NCI-H1105 (cell line): ENCODE data around the gene TTC14.

Experiments
- DNase-seq: peaks from one replicate; lab custom pipeline; 2025; lab: John Stamatoyannopoulos, UW

Gene TTC14

GRCh38 chr3:180633722-180634121 lies 31.8 kb downstream of the TTC14 start:
- no peak for DNase-seq

- DNase-seq: no peak
These were observed 39.0 kb downstream of the TTC14 start for GRCh38 chr3:180640987-180641386.

GRCh38 chr3:180646187-180646790 lies 44.3 kb downstream of the TTC14 start:
- DNase-seq: no peak

GRCh38 chr3:180656406-180656805 lies 54.4 kb downstream of the TTC14 start:
- DNase-seq: no peak

- no peak for DNase-seq
These were observed 55.1 kb downstream of the TTC14 start for GRCh38 chr3:180657094-180657493.
